H1 (cell line): ENCODE data around the gene TLE4. TPM values are rescaled to one million over a fixed set of nuclear protein-coding genes. Genes with fewer than 3 reads are reported as not detected.

ENCODE experiments used
- CTCF ChIA-PET: fragments of 300-600 bp; sonication (Branson Sonifier 250); formaldehyde crosslinking; loops from one replicate; lab custom pipeline; 2021; ENCODE audit not compliant: partially characterized antibody; lab: Charles Lee
- POLR2A ChIA-PET: fragments of 300-600 bp; sonication (Branson Sonifier 250); formaldehyde crosslinking; loops from one replicate; lab custom pipeline; 2021; ENCODE audit warnings: inconsistent platforms; ENCODE audit not compliant: partially characterized antibody; lab: Charles Lee
- DNase-seq, 2 experiments: peaks; one replicate each; pipeline versions ENCODE4 v3.0.0 to v3.0.0-alpha.2; 2010 to 2022; ENCODE audit warnings: low spot score in 2 of 2, low read depth in 1 of 2, mixed read lengths in 1 of 2
- FAIRE-seq: peaks from 2 replicates; lab custom pipeline; 2011; peaks lifted over from hg19 to GRCh38; lab: Jason Lieb, UNC
- H2AFZ ChIP-seq: 2 replicates; pipeline ENCODE4 v1.8.1; 2012; ENCODE audit warnings: low read length, inconsistent platforms
- H2AK5ac ChIP-seq: 2 replicates; pipeline ENCODE4 v1.6.1; 2013; ENCODE audit warnings: low read depth, low read length
- H2BK120ac ChIP-seq: replicated peaks from 2 replicates; pipeline ENCODE3; 2013; ENCODE audit warnings: low read depth, low read length, inconsistent platforms
- H2BK12ac ChIP-seq: 2 replicates; pipeline ENCODE4 v1.6.1; 2013; ENCODE audit warnings: low read depth, low read length
- H2BK15ac ChIP-seq: 2 replicates; pipeline ENCODE4 v1.6.1; 2013; ENCODE audit warnings: low read length
- H2BK20ac ChIP-seq: 2 replicates; pipeline ENCODE4 v1.6.1; 2013; ENCODE audit warnings: low read length
- H2BK5ac ChIP-seq: 2 replicates; pipeline ENCODE4 v1.6.1; 2013; ENCODE audit warnings: low read depth, low read length
- H3K14ac ChIP-seq: 2 replicates; pipeline ENCODE4 v1.6.1; 2013; ENCODE audit warnings: inconsistent platforms; ENCODE audit not compliant: insufficient read length
- H3K18ac ChIP-seq: 2 replicates; pipeline ENCODE4 v1.6.1; 2013; ENCODE audit warnings: low read length; ENCODE audit errors: extremely low read depth
- H3K23ac ChIP-seq: 2 replicates; pipeline ENCODE4 v1.6.1; 2013; ENCODE audit warnings: inconsistent platforms; ENCODE audit not compliant: insufficient read length
- H3K23me2 ChIP-seq: 2 replicates; pipeline ENCODE4 v1.6.1; 2013; ENCODE audit warnings: low read depth, low read length
- H3K27ac ChIP-seq: 2 replicates; pipeline ENCODE4 v1.6.1; 2011; ENCODE audit warnings: low read depth, low read length, inconsistent platforms
- H3K27me3 ChIP-seq, 4 experiments: replicated peaks in 1 of 4; 1 replicate in 1 of 4; 2 replicates in 3 of 4; pipeline versions ENCODE4 v1.6.1 to v1.8.1; 2011 to 2013; ENCODE audit warnings: low read length in 3 of 4, mild to moderate bottlenecking in 3 of 4, inconsistent platforms in 2 of 4, mixed read lengths in 2 of 4, moderate library complexity in 1 of 4; ENCODE audit not compliant: control insufficient read depth in 3 of 4, insufficient read depth in 3 of 4; ENCODE audit errors: extremely low read depth in 1 of 4
- H3K36me3 ChIP-seq, 4 experiments: 2 replicates each; pipeline versions ENCODE4 v1.6.1 to v1.8.1; 2011 to 2013; ENCODE audit warnings: mild to moderate bottlenecking in 4 of 4, low read length in 3 of 4, moderate library complexity in 2 of 4, control low read depth in 1 of 4, inconsistent platforms in 1 of 4; ENCODE audit not compliant: insufficient read depth in 4 of 4, control insufficient read depth in 2 of 4
- H3K4ac ChIP-seq: replicated peaks from 2 replicates; pipeline ENCODE3; 2013; ENCODE audit warnings: low read length, low read depth, mixed read lengths, inconsistent platforms; ENCODE audit not compliant: insufficient read length
- H3K4me1 ChIP-seq, 4 experiments: replicated peaks in 1 of 4; 1 replicate in 1 of 4; 2 replicates in 3 of 4; pipeline versions ENCODE4 v1.6.1 to v1.8.1; 2011 to 2013; ENCODE audit warnings: low read length in 3 of 4, inconsistent platforms in 2 of 4, mixed read lengths in 1 of 4; ENCODE audit not compliant: insufficient read depth in 4 of 4, control insufficient read depth in 3 of 4
- H3K4me2 ChIP-seq, 2 experiments: 2 replicates each; pipeline versions ENCODE4 v1.6.1 to v1.8.1; 2011 to 2013; ENCODE audit warnings: low read depth in 2 of 2, low read length in 2 of 2, control low read depth in 1 of 2, inconsistent platforms in 1 of 2, mild to moderate bottlenecking in 1 of 2; ENCODE audit not compliant: insufficient read depth in 1 of 2
- H3K4me3 ChIP-seq, 4 experiments: fragments of 200-600, 300-600 bp in 1 of 4; sonication (generic), shearing (Covaris generic), sonication (Bioruptor Twin) in 1 of 4; 2 replicates each; pipeline versions ENCODE4 v1.5.1 to v1.8.1; 2011 to 2016; ENCODE audit warnings: low read length in 4 of 4, low read depth in 3 of 4, control low read depth in 2 of 4, inconsistent platforms in 2 of 4, mild to moderate bottlenecking in 2 of 4, mixed read lengths in 1 of 4, moderate library complexity in 1 of 4; ENCODE audit not compliant: insufficient read depth in 2 of 4; ENCODE audit errors: extremely low read depth in 1 of 4
- H3K56ac ChIP-seq: replicated peaks from 2 replicates; pipeline ENCODE3; 2013; ENCODE audit warnings: low read depth, mild to moderate bottlenecking, mixed read lengths, low read length, inconsistent platforms; ENCODE audit not compliant: insufficient read length
- H3K79me1 ChIP-seq: 2 replicates; pipeline ENCODE4 v1.6.1; 2013; ENCODE audit warnings: low read depth, low read length, control low read depth
- H3K79me2 ChIP-seq, 2 experiments: 2 replicates each; pipeline versions ENCODE4 v1.6.1 to v1.8.1; 2012 to 2013; ENCODE audit warnings: low read length in 2 of 2, mild to moderate bottlenecking in 2 of 2, inconsistent platforms in 1 of 2; ENCODE audit not compliant: insufficient read depth in 2 of 2, control insufficient read depth in 1 of 2
- H3K9ac ChIP-seq, 4 experiments: replicated peaks in 1 of 4; 1 replicate in 1 of 4; 2 replicates in 3 of 4; pipeline versions ENCODE4 v1.6.1 to v1.8.1; 2011 to 2013; ENCODE audit warnings: low read depth in 3 of 4, low read length in 3 of 4, control low read depth in 2 of 4, mild to moderate bottlenecking in 2 of 4, moderate library complexity in 2 of 4, inconsistent platforms in 1 of 4; ENCODE audit errors: extremely low read depth in 1 of 4
- H3K9me3 ChIP-seq, 2 experiments: 2 replicates each; pipeline versions ENCODE4 v1.6.1 to v1.8.1; 2012 to 2013; ENCODE audit warnings: mild to moderate bottlenecking in 2 of 2, moderate library complexity in 2 of 2, control low read depth in 1 of 2, inconsistent platforms in 1 of 2, low read depth in 1 of 2, low read length in 1 of 2, mixed read lengths in 1 of 2; ENCODE audit not compliant: insufficient read depth in 2 of 2
- H4K20me1 ChIP-seq, 2 experiments: replicated peaks in 1 of 2; 2 replicates each; pipeline versions ENCODE3 to v1.8.1; 2011 to 2013; ENCODE audit warnings: inconsistent platforms in 2 of 2, low read length in 2 of 2, mild to moderate bottlenecking in 1 of 2; ENCODE audit not compliant: insufficient read depth in 2 of 2, control insufficient read depth in 1 of 2
- H4K5ac ChIP-seq: 2 replicates; pipeline ENCODE4 v1.6.1; 2013; ENCODE audit warnings: low read length, low read depth, mixed read lengths, inconsistent platforms; ENCODE audit not compliant: insufficient read length
- H4K8ac ChIP-seq: 2 replicates; pipeline ENCODE4 v1.8.0; 2013; ENCODE audit warnings: mild to moderate bottlenecking, moderate library complexity, low read length, inconsistent platforms; ENCODE audit not compliant: insufficient read depth; ENCODE audit errors: extremely low read depth
- H4K91ac ChIP-seq: replicated peaks from 2 replicates; pipeline ENCODE3; 2013; ENCODE audit warnings: low read length, mixed read lengths, inconsistent platforms; ENCODE audit not compliant: insufficient read length
- ATF2 ChIP-seq: IDR thresholded peaks from 2 replicates; pipeline ENCODE4 v1.6.1; 2012; ENCODE audit warnings: low read length, inconsistent platforms
- EP300 ChIP-seq, 2 experiments: IDR thresholded peaks; 1 replicate in 1 of 2; 2 replicates in 1 of 2; pipeline ENCODE4 v1.6.1; 2011 to 2012; ENCODE audit warnings: low read depth in 2 of 2, low read length in 2 of 2, mild to moderate bottlenecking in 2 of 2, borderline replicate concordance in 1 of 2, inconsistent platforms in 1 of 2, moderate library complexity in 1 of 2
- NRF1 ChIP-seq: IDR thresholded peaks from 2 replicates; pipeline ENCODE4 v1.6.1; 2011; ENCODE audit warnings: mild to moderate bottlenecking, low read depth, low read length, improper control_type of control experiment
- SIX5 ChIP-seq: IDR thresholded peaks from 2 replicates; pipeline ENCODE4 v1.6.1; 2011; ENCODE audit warnings: mild to moderate bottlenecking, low read depth, low read length
- WGBS, 2 experiments: shearing (Covaris generic) in 1 of 2; methylation state at CpG; one replicate each; pipeline versions ENCODE4 v1.1.6 to v1.1.7; 2013 to 2015; ENCODE audit warnings: low lambda C conversion rate in 2 of 2, mixed read lengths in 2 of 2, inconsistent platforms in 1 of 2, low coverage in 1 of 2, missing lambda C conversion rate in 1 of 2; ENCODE audit not compliant: insufficient replicate concordance in 2 of 2, insufficient coverage in 1 of 2, insufficient read length in 1 of 2; ENCODE audit errors: extremely low coverage in 1 of 2, missing lambda C conversion rate in 1 of 2; 5-methylcytosine and 5-hydroxymethylcytosine counted together
- polyA plus RNA-seq, 7 experiments: library from polyadenylated mRNA; depleted of rRNA in 3 of 7; stranded (reverse) in 5 of 7; unstranded in 2 of 7; fragments of >200 nt in 5 of 7; fragments of 200-250 nt in 2 of 7; gene quantifications; 1 replicate in 5 of 7; 2 replicates in 1 of 7; 4 replicates in 1 of 7; pipeline versions ENCODE4 v1.2.1 to v1.2.3, GENCODE V29; 2011 to 2013; ENCODE audit warnings: missing spikeins in 2 of 7, mixed read lengths in 2 of 7
- total RNA-seq: library from RNA; stranded (reverse); fragmentation: NEBNext Ultra II Directional; extraction: Animal tissue kit (Norgen Biotek cat#: 25700); gene quantifications from 2 replicates; pipeline ENCODE4 v1.2.1, GENCODE V29; 2021

Gene TLE4
- total and polyA plus RNA-seq, 2 of the 8 experiments (the other 6 are each of a cell fraction or from before 2014, with no cell fraction given), result 32.4 to 36.9 TPM

GRCh38 chr9:79719989-79720388, 148.2 kb downstream of the TLE4 start:
- H2BK5ac ChIP-seq, result no peak overlapping the region
- no peaks in the 10 kb centered on the region for H3K23me2 ChIP-seq
- H3K18ac ChIP-seq, result no peak overlapping the region
- no peak overlapping the region for H3K23ac ChIP-seq
- H3K4me3 ChIP-seq, result no peak overlapping the region
- H3K27ac ChIP-seq, result no peak overlapping the region
- H3K36me3 ChIP-seq, result peaks cover 18 to 83% (median 52%) of the 10 kb centered on the region in 4 experiments
- no peaks in the 10 kb centered on the region for H3K4me1 ChIP-seq
- H2BK20ac ChIP-seq, result no peak overlapping the region
- ChIA-PET CTCF (interaction anchor here (0.6 kb wide), 1 partner anchor 9 kb away, joined by 3 read pairs; no protein-coding TSS in a partner anchor), POLR2A (interaction anchor here (0.7 kb wide), 1 partner anchor 52 kb away, joined by 3 read pairs; no protein-coding TSS in a partner anchor)
- H3K79me1 ChIP-seq, result no peaks in the 10 kb centered on the region; the same call in 1 of the 2 replicates
- no peak overlapping the region for H4K5ac ChIP-seq
- no peak overlapping the region for H2BK12ac ChIP-seq
- H3K9ac ChIP-seq, result no peak overlapping the region
- no peak overlapping the region for H4K91ac ChIP-seq
- H2AK5ac ChIP-seq, result no peak overlapping the region
- no peak overlapping the region for H2AFZ ChIP-seq
- no peaks in the 10 kb centered on the region for H3K27me3 ChIP-seq
- no peak overlapping the region for H2BK120ac ChIP-seq
- no peak for DNase-seq
- H2BK15ac ChIP-seq, result no peak overlapping the region
- no peak overlapping the region for H3K4me2 ChIP-seq
- 97% methylated on average over 11 of the region's 11 CpGs; no CpG with 5 or more reads in 1 of the 2 experiments for WGBS, 2 experiments
- H3K4ac ChIP-seq, result no peak overlapping the region
- no peak overlapping the region for H4K8ac ChIP-seq
- no peaks in the 10 kb centered on the region for H3K79me2 ChIP-seq
- no peak overlapping the region for H3K56ac ChIP-seq
- peaks cover 0 to 4% of the 10 kb centered on the region in 2 experiments for H4K20me1 ChIP-seq
- H3K14ac ChIP-seq, result no peak overlapping the region
- no peaks in the 10 kb centered on the region for H3K9me3 ChIP-seq
- FAIRE-seq, result no peak
- TF ChIP-seq SIX5, result no peak
- TF ChIP-seq NRF1, result no peak
- TF ChIP-seq ATF2, result no peak
- TF ChIP-seq EP300 (IDR thresholded peaks at IDR 0.05; ENCODE audit: borderline replicate concordance in 1 of 2, low read depth in 2 of 2, low read length in 2 of 2), result no peak
